ENCODE data around the gene RNLS. TPM values are rescaled to one million over a fixed set of nuclear protein-coding genes. Genes with fewer than 3 reads are reported as not detected.
A peak's percentile ranks its signal among the peaks of the same experiment; 100 is the strongest.

RNLS gene
- total RNA-seq, 1 experiment from 2014 or later = 8.7 TPM

GRCh38 chr10:88415533-88416130, 167.5 kb downstream of the RNLS start:
- ChIA-PET POLR2A (no interaction called here), CTCF (no interaction called here)
- TF ChIP-seq JUN (CRISPR knock-in tag; IDR thresholded peaks at IDR 0.05) (no peak), E2F5 (CRISPR knock-in tag; IDR thresholded peaks at IDR 0.05) (no peak), IRF1 (CRISPR knock-in tag; IDR thresholded peaks at IDR 0.05) (no peak), PRRX2 (CRISPR knock-in tag; IDR thresholded peaks at IDR 0.05) (no peak), ZNF263 (CRISPR knock-in tag; IDR thresholded peaks at IDR 0.05; ENCODE audit: low read depth) (no peak), ZSCAN18 (CRISPR knock-in tag; IDR thresholded peaks at IDR 0.05) (no peak), ZNF232 (CRISPR knock-in tag; IDR thresholded peaks at IDR 0.05) (no peak), SOX15 (CRISPR knock-in tag; IDR thresholded peaks at IDR 0.05) (no peak), RORB (CRISPR knock-in tag; IDR thresholded peaks at IDR 0.05) (no peak), FOXJ3 (CRISPR knock-in tag; IDR thresholded peaks at IDR 0.05; ENCODE audit: borderline replicate concordance) (no peak), EMX1 (CRISPR knock-in tag; IDR thresholded peaks at IDR 0.05) (no peak), NR2C2 (CRISPR knock-in tag; IDR thresholded peaks at IDR 0.05) (no peak), CDX4 (CRISPR knock-in tag; IDR thresholded peaks at IDR 0.05; ENCODE audit: borderline replicate concordance) (no peak)
- TF ChIP-seq, protein P1, sequence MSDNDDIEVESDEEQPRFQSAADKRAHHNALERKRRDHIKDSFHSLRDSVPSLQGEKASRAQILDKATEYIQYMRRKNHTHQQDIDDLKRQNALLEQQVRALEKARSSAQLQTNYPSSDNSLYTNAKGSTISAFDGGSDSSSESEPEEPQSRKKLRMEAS (CRISPR knock-in tag; IDR thresholded peaks at IDR 0.05) = no peak
- TF ChIP-seq, protein P2, sequence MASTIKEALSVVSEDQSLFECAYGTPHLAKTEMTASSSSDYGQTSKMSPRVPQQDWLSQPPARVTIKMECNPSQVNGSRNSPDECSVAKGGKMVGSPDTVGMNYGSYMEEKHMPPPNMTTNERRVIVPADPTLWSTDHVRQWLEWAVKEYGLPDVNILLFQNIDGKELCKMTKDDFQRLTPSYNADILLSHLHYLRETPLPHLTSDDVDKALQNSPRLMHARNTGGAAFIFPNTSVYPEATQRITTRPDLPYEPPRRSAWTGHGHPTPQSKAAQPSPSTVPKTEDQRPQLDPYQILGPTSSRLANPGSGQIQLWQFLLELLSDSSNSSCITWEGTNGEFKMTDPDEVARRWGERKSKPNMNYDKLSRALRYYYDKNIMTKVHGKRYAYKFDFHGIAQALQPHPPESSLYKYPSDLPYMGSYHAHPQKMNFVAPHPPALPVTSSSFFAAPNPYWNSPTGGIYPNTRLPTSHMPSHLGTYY (CRISPR knock-in tag; IDR thresholded peaks at IDR 0.05) = no peak
- TF ChIP-seq, protein P3, sequence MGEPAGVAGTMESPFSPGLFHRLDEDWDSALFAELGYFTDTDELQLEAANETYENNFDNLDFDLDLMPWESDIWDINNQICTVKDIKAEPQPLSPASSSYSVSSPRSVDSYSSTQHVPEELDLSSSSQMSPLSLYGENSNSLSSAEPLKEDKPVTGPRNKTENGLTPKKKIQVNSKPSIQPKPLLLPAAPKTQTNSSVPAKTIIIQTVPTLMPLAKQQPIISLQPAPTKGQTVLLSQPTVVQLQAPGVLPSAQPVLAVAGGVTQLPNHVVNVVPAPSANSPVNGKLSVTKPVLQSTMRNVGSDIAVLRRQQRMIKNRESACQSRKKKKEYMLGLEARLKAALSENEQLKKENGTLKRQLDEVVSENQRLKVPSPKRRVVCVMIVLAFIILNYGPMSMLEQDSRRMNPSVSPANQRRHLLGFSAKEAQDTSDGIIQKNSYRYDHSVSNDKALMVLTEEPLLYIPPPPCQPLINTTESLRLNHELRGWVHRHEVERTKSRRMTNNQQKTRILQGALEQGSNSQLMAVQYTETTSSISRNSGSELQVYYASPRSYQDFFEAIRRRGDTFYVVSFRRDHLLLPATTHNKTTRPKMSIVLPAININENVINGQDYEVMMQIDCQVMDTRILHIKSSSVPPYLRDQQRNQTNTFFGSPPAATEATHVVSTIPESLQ (CRISPR knock-in tag; IDR thresholded peaks at IDR 0.05) = no peak
- TF ChIP-seq, protein P4, sequence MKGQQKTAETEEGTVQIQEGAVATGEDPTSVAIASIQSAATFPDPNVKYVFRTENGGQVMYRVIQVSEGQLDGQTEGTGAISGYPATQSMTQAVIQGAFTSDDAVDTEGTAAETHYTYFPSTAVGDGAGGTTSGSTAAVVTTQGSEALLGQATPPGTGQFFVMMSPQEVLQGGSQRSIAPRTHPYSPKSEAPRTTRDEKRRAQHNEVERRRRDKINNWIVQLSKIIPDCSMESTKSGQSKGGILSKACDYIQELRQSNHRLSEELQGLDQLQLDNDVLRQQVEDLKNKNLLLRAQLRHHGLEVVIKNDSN (CRISPR knock-in tag; IDR thresholded peaks at IDR 0.05) = no peak
- TF ChIP-seq, protein P5, sequence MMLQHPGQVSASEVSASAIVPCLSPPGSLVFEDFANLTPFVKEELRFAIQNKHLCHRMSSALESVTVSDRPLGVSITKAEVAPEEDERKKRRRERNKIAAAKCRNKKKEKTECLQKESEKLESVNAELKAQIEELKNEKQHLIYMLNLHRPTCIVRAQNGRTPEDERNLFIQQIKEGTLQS (CRISPR knock-in tag; conservative IDR thresholded peaks at IDR 0.05) = no peak
- ATAC-seq (peak; percentile 85), DNase-seq (ENCODE audit: low spot score) (no peak)
- Mint-ChIP-seq H3K36me3 (no peaks in the 10 kb centered on the region), H3K4me3 (no peak overlapping the region), H3K4me1 (peaks cover 43% of the 10 kb centered on the region), H3K27me3 (ENCODE audit: low read depth) (no peaks in the 10 kb centered on the region), H3K27ac (peak overlapping the region; percentile 68; the same call in 1 of the 2 replicates), H3K9me3 (no peaks in the 10 kb centered on the region)

All from WTC11 (cell line).